Smooth muscle cell (in vitro differentiated cells): ENCODE measurements around the gene THSD4. TPM values are rescaled to one million over a fixed set of nuclear protein-coding genes. Genes with fewer than 3 reads are reported as not detected.

Source experiments
- DNase-seq: peaks from one replicate; lab custom pipeline; 2025; ENCODE audit not compliant: unreplicated experiment; lab: John Stamatoyannopoulos, UW
- H2AFZ ChIP-seq: fragments of 200-600 bp; sonication (generic); 2 replicates; pipeline ENCODE4 v1.6.0; 2016; ENCODE audit warnings: antibody characterized with exemption, low read depth, mild to moderate bottlenecking
- H3F3A ChIP-seq: fragments of 200-600 bp; sonication (generic); 2 replicates; pipeline ENCODE4 v1.6.0; 2017; ENCODE audit warnings: antibody characterized with exemption, low read depth
- H3K27ac ChIP-seq: fragments of 200-600 bp; sonication (generic); 2 replicates; pipeline ENCODE4 v1.5.1; 2016; ENCODE audit warnings: low read depth, mild to moderate bottlenecking
- H3K27me3 ChIP-seq: fragments of 200-600 bp; sonication (generic); 2 replicates; pipeline ENCODE4 v1.6.1; 2016; ENCODE audit warnings: low read depth, mild to moderate bottlenecking
- H3K36me3 ChIP-seq: fragments of 200-600 bp; sonication (generic); 2 replicates; pipeline ENCODE4 v1.5.1; 2016; ENCODE audit warnings: low read depth
- H3K4me1 ChIP-seq: fragments of 200-600 bp; sonication (generic); 2 replicates; pipeline ENCODE4 v1.5.1; 2016; ENCODE audit warnings: low read depth
- H3K4me2 ChIP-seq: fragments of 200-600 bp; sonication (generic); 2 replicates; pipeline ENCODE4 v1.6.0; 2016; ENCODE audit warnings: mild to moderate bottlenecking
- H3K4me3 ChIP-seq: fragments of 200-600 bp; sonication (generic); 2 replicates; pipeline ENCODE4 v1.5.1; 2016; ENCODE audit warnings: mild to moderate bottlenecking
- H3K79me2 ChIP-seq: fragments of 200-600 bp; sonication (generic); 2 replicates; pipeline ENCODE4 v1.6.0; 2016; ENCODE audit warnings: low read depth, mild to moderate bottlenecking
- H3K9ac ChIP-seq: fragments of 200-600 bp; sonication (generic); 2 replicates; pipeline ENCODE4 v1.6.0; 2016; ENCODE audit warnings: low read depth
- H3K9me3 ChIP-seq: fragments of 200-600 bp; sonication (generic); replicated peaks from 2 replicates; pipeline ENCODE4 v1.5.1; 2016; ENCODE audit warnings: low read depth
- H4K20me1 ChIP-seq: fragments of 200-600 bp; sonication (generic); 2 replicates; pipeline ENCODE4 v1.6.0; 2016; ENCODE audit warnings: low read depth
- WGBS: methylation state at CpG from one replicate; pipeline ENCODE4 v1.1.7; 2016; ENCODE audit warnings: low lambda C conversion rate; 5-methylcytosine and 5-hydroxymethylcytosine counted together
- polyA plus RNA-seq: library from polyadenylated mRNA; unstranded; fragments of >200 nt; fragmentation: Nextera tagmentation; extraction: Ambion mirVana; gene quantifications from 2 replicates; pipeline ENCODE4 v1.2.1, GENCODE V29; 2016
- total RNA-seq: library from RNA; depleted of rRNA; stranded (reverse); fragments of >200 nt; gene quantifications from 2 replicates; pipeline ENCODE4 v1.2.3, GENCODE V29; 2014
- TF ChIP-seq, protein P1 (sequence below): fragments of 200-600 bp; sonication (generic); IDR thresholded peaks from 2 replicates; pipeline ENCODE4 v1.5.1; 2017; ENCODE audit warnings: borderline replicate concordance, mild to moderate bottlenecking, antibody characterized with exemption; ENCODE audit not compliant: insufficient read depth, poor library complexity, severe bottlenecking

Gene THSD4
- total and polyA plus RNA-seq, 2 experiments from 2014 or later: 2.5 to 4.1 TPM

DNA sequence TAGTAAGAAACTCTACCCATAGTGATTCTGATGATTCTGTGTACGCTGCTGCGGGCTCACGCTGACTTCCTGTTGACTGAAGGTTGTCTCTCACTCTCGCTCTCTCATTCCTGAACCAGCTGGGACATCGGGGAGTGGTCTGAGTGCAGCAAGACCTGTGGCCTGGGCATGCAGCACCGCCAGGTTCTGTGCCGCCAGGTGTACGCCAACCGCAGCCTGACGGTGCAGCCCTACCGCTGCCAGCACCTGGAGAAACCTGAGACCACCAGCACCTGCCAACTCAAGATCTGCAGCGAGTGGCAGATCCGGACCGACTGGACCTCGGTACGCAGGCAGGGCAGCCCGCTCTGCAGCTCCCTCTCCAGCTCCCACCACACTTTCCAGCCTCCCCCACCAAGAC is 631.4 kb downstream of the THSD4 start:
- Histone ChIP-seq H3K27ac (no peak overlapping the region), H2AFZ (no peak overlapping the region), H3K4me3 (no peak overlapping the region), H3K79me2 (no peaks in the 10 kb centered on the region), H3K4me1 (no peaks in the 10 kb centered on the region), H4K20me1 (no peaks in the 10 kb centered on the region), H3K9me3 (no peaks in the 10 kb centered on the region), H3K4me2 (no peak overlapping the region), H3F3A (no peaks in the 10 kb centered on the region), H3K36me3 (no peaks in the 10 kb centered on the region), H3K27me3 (no peaks in the 10 kb centered on the region), H3K9ac (no peak overlapping the region)
- 96% methylated on average over 17 of the region's 17 CpGs for WGBS
- TF ChIP-seq, protein P1, sequence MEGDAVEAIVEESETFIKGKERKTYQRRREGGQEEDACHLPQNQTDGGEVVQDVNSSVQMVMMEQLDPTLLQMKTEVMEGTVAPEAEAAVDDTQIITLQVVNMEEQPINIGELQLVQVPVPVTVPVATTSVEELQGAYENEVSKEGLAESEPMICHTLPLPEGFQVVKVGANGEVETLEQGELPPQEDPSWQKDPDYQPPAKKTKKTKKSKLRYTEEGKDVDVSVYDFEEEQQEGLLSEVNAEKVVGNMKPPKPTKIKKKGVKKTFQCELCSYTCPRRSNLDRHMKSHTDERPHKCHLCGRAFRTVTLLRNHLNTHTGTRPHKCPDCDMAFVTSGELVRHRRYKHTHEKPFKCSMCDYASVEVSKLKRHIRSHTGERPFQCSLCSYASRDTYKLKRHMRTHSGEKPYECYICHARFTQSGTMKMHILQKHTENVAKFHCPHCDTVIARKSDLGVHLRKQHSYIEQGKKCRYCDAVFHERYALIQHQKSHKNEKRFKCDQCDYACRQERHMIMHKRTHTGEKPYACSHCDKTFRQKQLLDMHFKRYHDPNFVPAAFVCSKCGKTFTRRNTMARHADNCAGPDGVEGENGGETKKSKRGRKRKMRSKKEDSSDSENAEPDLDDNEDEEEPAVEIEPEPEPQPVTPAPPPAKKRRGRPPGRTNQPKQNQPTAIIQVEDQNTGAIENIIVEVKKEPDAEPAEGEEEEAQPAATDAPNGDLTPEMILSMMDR: no peak
- DNase-seq: no peak

GRCh38 chr15:71747128-71748083 is 632.1 kb downstream of the THSD4 start:
- no peaks in the 10 kb centered on the region for H3K4me1 ChIP-seq
- no peaks in the 10 kb centered on the region for H4K20me1 ChIP-seq
- H3K27me3 ChIP-seq: no peaks in the 10 kb centered on the region
- H3K79me2 ChIP-seq: no peaks in the 10 kb centered on the region
- TF ChIP-seq, protein P1: no peak
- no peak overlapping the region for H2AFZ ChIP-seq
- no peaks in the 10 kb centered on the region for H3K36me3 ChIP-seq
- H3K4me3 ChIP-seq: no peak overlapping the region
- 65% methylated on average over 12 of the region's 12 CpGs for WGBS
- peak overlapping the region; percentile 59 for H3K4me2 ChIP-seq
- H3K27ac ChIP-seq: peak overlapping the region; percentile 75
- H3F3A ChIP-seq: no peaks in the 10 kb centered on the region
- DNase-seq: no peak
- peak overlapping the region; percentile 45 for H3K9ac ChIP-seq
- no peaks in the 10 kb centered on the region for H3K9me3 ChIP-seq

- no peak for DNase-seq
- no peaks in the 10 kb centered on the region for H3K4me1 ChIP-seq
- TF ChIP-seq, protein P1: no peak
- no peak overlapping the region for H2AFZ ChIP-seq
- WGBS: 71% methylated on average over 16 of the region's 16 CpGs
- peak overlapping the region; percentile 75 for H3K27ac ChIP-seq
- H3K27me3 ChIP-seq: no peaks in the 10 kb centered on the region
- no peaks in the 10 kb centered on the region for H3F3A ChIP-seq
- H3K4me3 ChIP-seq: no peak overlapping the region
- H3K9ac ChIP-seq: no peak overlapping the region
- H3K36me3 ChIP-seq: no peaks in the 10 kb centered on the region
- peak overlapping the region; percentile 50 for H3K4me2 ChIP-seq
- no peaks in the 10 kb centered on the region for H3K9me3 ChIP-seq
- H4K20me1 ChIP-seq: no peaks in the 10 kb centered on the region
- no peaks in the 10 kb centered on the region for H3K79me2 ChIP-seq
Observed at GRCh38 chr15:71748293-71748718, 633.0 kb downstream of the THSD4 start.
